ENCODE results near the gene RBMS1.

The RBMS1 gene

GRCh38 chr2:160269803-160270570, 223.6 kb downstream of the RBMS1 start:
- Histone ChIP-seq H3K27me3 (no peaks in the 10 kb centered on the region), H3K4me1 (peaks cover 0 to 42% (median 26%) of the 10 kb centered on the region in 4 donors), H3K36me3 (peaks cover 0 to 5% (median 5%) of the 10 kb centered on the region in 3 donors), H3K27ac (peak overlapping the region; percentile 89 to 95), H3K4me3 (peak overlapping the region; percentile 52 to 61), H3K9me3 (no peaks in the 10 kb centered on the region)
- peak; percentile 85 to 94 for DNase-seq
- intact Hi-C loops (cut with DNase I; ENCODE audit: low total_unique reads), result loop anchor here (10.0 kb wide), 1 partner anchor 135 kb away; no protein-coding TSS in a partner anchor
- TF ChIP-seq CTCF (IDR thresholded peaks at IDR 0.05), result peak; percentile 67 to 84

GRCh38 chr2:160269365-160269764, 224.2 kb downstream of the RBMS1 start:
- DNase-seq, result no peak
- Histone ChIP-seq H3K4me1 (peaks cover 0 to 42% (median 26%) of the 10 kb centered on the region in 4 donors), H3K4me3 (peak overlapping the region; percentile 52 to 61), H3K9me3 (no peaks in the 10 kb centered on the region), H3K36me3 (no peaks in the 10 kb centered on the region), H3K27ac (peak overlapping the region; percentile 89 to 95), H3K27me3 (no peaks in the 10 kb centered on the region)
- no peak for TF ChIP-seq CTCF (IDR thresholded peaks at IDR 0.05)
- intact Hi-C loops (cut with DNase I; ENCODE audit: low total_unique reads), result no loop called here

GRCh38 chr2:160268151-160268781, 225.3 kb downstream of the RBMS1 start:
- no peak overlapping the region for H3K4me3 ChIP-seq
- H3K4me1 ChIP-seq, result peaks cover 0 to 42% (median 26%) of the 10 kb centered on the region in 4 donors
- no peaks in the 10 kb centered on the region for H3K9me3 ChIP-seq
- no peak for DNase-seq
- H3K27ac ChIP-seq, result peak overlapping the region; percentile 89 to 95
- no peaks in the 10 kb centered on the region for H3K27me3 ChIP-seq
- intact Hi-C loops (cut with DNase I; ENCODE audit: low total_unique reads), result no loop called here
- H3K36me3 ChIP-seq, result no peaks in the 10 kb centered on the region
- TF ChIP-seq CTCF (IDR thresholded peaks at IDR 0.05), result no peak

- Histone ChIP-seq H3K27ac (peak overlapping the region; percentile 89 to 95), H3K36me3 (no peaks in the 10 kb centered on the region), H3K4me3 (no peak overlapping the region), H3K9me3 (no peaks in the 10 kb centered on the region), H3K4me1 (peaks cover 0 to 42% (median 26%) of the 10 kb centered on the region in 4 donors), H3K27me3 (no peaks in the 10 kb centered on the region)
- DNase-seq, result no peak
- intact Hi-C loops (cut with DNase I; ENCODE audit: low total_unique reads), result no loop called here
- TF ChIP-seq CTCF (IDR thresholded peaks at IDR 0.05), result no peak
Observed at GRCh38 chr2:160267692-160268091, 225.9 kb downstream of the RBMS1 start.

GRCh38 chr2:160267022-160267421, 226.6 kb downstream of the RBMS1 start:
- no peak for TF ChIP-seq CTCF (IDR thresholded peaks at IDR 0.05)
- Histone ChIP-seq H3K36me3 (no peaks in the 10 kb centered on the region), H3K4me3 (no peak overlapping the region), H3K27me3 (no peaks in the 10 kb centered on the region), H3K4me1 (peaks cover 0 to 42% (median 26%) of the 10 kb centered on the region in 4 donors), H3K27ac (peak overlapping the region; percentile 89 to 95), H3K9me3 (no peaks in the 10 kb centered on the region)
- DNase-seq, result no peak
- intact Hi-C loops (cut with DNase I; ENCODE audit: low total_unique reads), result no loop called here

All from tibial artery (tissue), 4 donors.